HepG2 (cell line): Measurements from ENCODE around the gene OVOL2. TPM values are rescaled to one million over a fixed set of nuclear protein-coding genes. Genes with fewer than 3 reads are reported as not detected.

ENCODE experiments used
- ATAC-seq: fragments of 200-7000 bp; cut with Tn5 transposase; 3 replicates; pipeline ENCODE4 v1.9.1; 2020; ENCODE audit warnings: mild to moderate bottlenecking, moderate library complexity
- BruUV-seq: library from RNA; stranded (reverse); fragments of 400-500 nt; replicated peaks from 2 replicates; lab custom pipeline; 2021; lab: Mats Ljungman, UMichigan
- CTCF ChIA-PET: fragments of 300-600 bp; formaldehyde crosslinking; extraction: SDS; loops from one replicate; lab custom pipeline; 2021; ENCODE audit warnings: low total read pairs, inconsistent platforms, low intra/inter-chr PET ratio; lab: Yijun Ruan, JAX
- POLR2A ChIA-PET: fragments of 350-600 bp; sonication (Branson Sonifier 250); formaldehyde crosslinking; loops from one replicate; lab custom pipeline; 2020; ENCODE audit warnings: antibody characterized with exemption, inconsistent platforms; lab: Yijun Ruan, JAX
- DNase-seq: peaks from one replicate; pipeline ENCODE4 v3.0.0-alpha.2; 2015; ENCODE audit warnings: low spot score
- FAIRE-seq: peaks from 3 replicates; lab custom pipeline; 2011; peaks lifted over from hg19 to GRCh38; lab: Jason Lieb, UNC
- H2AFZ ChIP-seq: one replicate; pipeline ENCODE4 v1.6.1; 2011; ENCODE audit warnings: low read length, inconsistent platforms
- H3K27ac ChIP-seq: fragments of 300-600 bp; 3 replicates; pipeline ENCODE4 v1.8.0; 2011; ENCODE audit warnings: mixed run types, mild to moderate bottlenecking, mixed read lengths, low read length, inconsistent platforms; ENCODE audit not compliant: insufficient read depth; ENCODE audit errors: extremely low read length
- H3K27me3 ChIP-seq, 2 experiments: fragments of 200-600 bp in 1 of 2; 2 replicates in 1 of 2; 3 replicates in 1 of 2; pipeline versions ENCODE4 v1.6.0 to v1.8.0; 2011; ENCODE audit warnings: low read length in 2 of 2, mild to moderate bottlenecking in 2 of 2, moderate library complexity in 2 of 2, inconsistent platforms in 1 of 2; ENCODE audit not compliant: insufficient read depth in 2 of 2, control insufficient read depth in 1 of 2
- H3K36me3 ChIP-seq, 2 experiments: fragments of 200-600 bp in 1 of 2; replicated peaks in 1 of 2; 2 replicates in 1 of 2; 3 replicates in 1 of 2; pipeline versions ENCODE4 v1.5.1 to v1.8.0; 2011; ENCODE audit warnings: low read length in 2 of 2, inconsistent platforms in 1 of 2; ENCODE audit not compliant: insufficient read depth in 2 of 2, control insufficient read depth in 1 of 2
- H3K4me1 ChIP-seq: 2 replicates; pipeline ENCODE4 v1.5.1; 2012; ENCODE audit warnings: low read length, inconsistent platforms; ENCODE audit not compliant: insufficient read depth
- H3K4me2 ChIP-seq: 2 replicates; pipeline ENCODE4 v1.6.0; 2011; ENCODE audit warnings: low read depth, low read length, inconsistent platforms
- H3K4me3 ChIP-seq, 3 experiments: fragments of 200-600 bp in 1 of 3; sonication (generic), shearing (Covaris generic) in 1 of 3; replicated peaks in 1 of 3; 2 replicates each; pipeline ENCODE4 v1.5.1; 2011 to 2016; ENCODE audit warnings: low read length in 3 of 3, inconsistent platforms in 2 of 3, low read depth in 2 of 3, mild to moderate bottlenecking in 2 of 3, control low read depth in 1 of 3, mixed read lengths in 1 of 3; ENCODE audit not compliant: insufficient read depth in 1 of 3
- H3K79me2 ChIP-seq: one replicate; pipeline ENCODE4 v1.6.1; 2011; ENCODE audit warnings: low read length, inconsistent platforms; ENCODE audit not compliant: insufficient read depth
- H3K9ac ChIP-seq: 2 replicates; pipeline ENCODE4 v1.6.0; 2011; ENCODE audit warnings: mild to moderate bottlenecking, low read depth, low read length, inconsistent platforms; ENCODE audit not compliant: insufficient read depth
- H3K9me3 ChIP-seq: 2 replicates; pipeline ENCODE4 v1.5.1; 2012; ENCODE audit warnings: mild to moderate bottlenecking, low read length
- H4K20me1 ChIP-seq: 2 replicates; pipeline ENCODE4 v1.6.0; 2011; ENCODE audit warnings: inconsistent platforms, mild to moderate bottlenecking, low read length, moderate library complexity; ENCODE audit not compliant: insufficient read depth
- ARNT2 ChIP-seq: sonication (generic); formaldehyde crosslinking; IDR thresholded peaks from 2 replicates; pipeline ENCODE4 v1.8.0; 2022; ENCODE audit warnings: mild to moderate bottlenecking, low read depth, missing genetic modification reagents, moderate library complexity
- GTF2F1 ChIP-seq: fragments of 150-350 bp; IDR thresholded peaks from 2 replicates; pipeline ENCODE4 v1.6.1; 2014; ENCODE audit warnings: low read length
- HMGXB3 ChIP-seq: sonication (generic); formaldehyde crosslinking; IDR thresholded peaks from 2 replicates; pipeline ENCODE4 v1.4.0; 2020; ENCODE audit warnings: missing genetic modification reagents, borderline replicate concordance
- KLF16 ChIP-seq, 2 experiments: sonication (generic) in 1 of 2; formaldehyde crosslinking in 1 of 2; IDR thresholded peaks; 2 replicates each; pipeline versions ENCODE4 v1.6.1 to v1.8.0; 2016 to 2023; ENCODE audit warnings: missing genetic modification reagents in 2 of 2, missing compliant biosample characterization in 1 of 2
- MLX ChIP-seq: IDR thresholded peaks from 2 replicates; pipeline ENCODE4 v1.6.1; 2016
- NFKB2 ChIP-seq: sonication (generic); formaldehyde crosslinking; IDR thresholded peaks from 2 replicates; pipeline ENCODE4 v1.4.0; 2020; ENCODE audit warnings: missing genetic modification reagents, borderline replicate concordance
- SRSF1 ChIP-seq: fragments of 200-400 bp; formaldehyde crosslinking; optimal IDR thresholded peaks from 2 replicates; pipeline ENCODE3; 2017; ENCODE audit warnings: mild to moderate bottlenecking, low read depth, low read length, moderate library complexity
- ZBTB25 ChIP-seq: IDR thresholded peaks from 2 replicates; pipeline ENCODE4 v1.6.1; 2018; ENCODE audit warnings: missing genetic modification reagents
- ZNF343 ChIP-seq: sonication (generic); formaldehyde crosslinking; IDR thresholded peaks from 2 replicates; pipeline ENCODE4 v1.4.0; 2020; ENCODE audit warnings: mild to moderate bottlenecking, missing genetic modification reagents
- ZNF83 ChIP-seq: sonication (generic); formaldehyde crosslinking; IDR thresholded peaks from 2 replicates; pipeline ENCODE4 v1.4.0; 2020; ENCODE audit warnings: missing genetic modification reagents, mild to moderate bottlenecking, borderline replicate concordance
- WGBS: methylation state at CpG from one replicate; pipeline ENCODE4 v1.1.6; 2017; ENCODE audit warnings: low lambda C conversion rate; 5-methylcytosine and 5-hydroxymethylcytosine counted together
- in situ Hi-C: cut with HindIII; loops from 2 replicates; pipeline ENCODE4 v1.10.0; 2017; ENCODE audit warnings: low pct_unique_long_range_greater_than_20kb; ENCODE audit not compliant: extremely low pct_ligation_motif_present
- intact Hi-C: fragments of 100-400 bp; cut with micrococcal nuclease; formaldehyde crosslinking; loops from one replicate; pipeline ENCODE4 v1.10.0; 2022; ENCODE audit not compliant: unreplicated experiment
- polyA plus RNA-seq, 8 experiments: library from polyadenylated mRNA; depleted of rRNA in 3 of 8; stranded (reverse) in 7 of 8; unstranded in 1 of 8; fragments of >200 nt; fragmentation: Illumina TruSeq in 4 of 8; extraction: Trizol in 4 of 8; gene quantifications; 2 replicates each; pipeline versions ENCODE4 v1.2.1 to v1.2.3, GENCODE V29; 2011 to 2016; ENCODE audit warnings: low read depth in 4 of 8, missing spikeins in 1 of 8, mixed read lengths in 1 of 8; ENCODE audit not compliant: insufficient read depth in 1 of 8
- total RNA-seq, 5 experiments: library from RNA; depleted of rRNA; stranded (reverse); fragments of >200 nt; fragmentation: Illumina TruSeq; extraction: Trizol; gene quantifications; 2 replicates each; pipeline ENCODE4 v1.2.3, GENCODE V29; 2016; ENCODE audit warnings: low read depth in 1 of 5

OVOL2 gene
- total and polyA plus RNA-seq, 2 of the 13 experiments (the other 11 are each of a cell fraction or from before 2014, with no cell fraction given): 0.20 to 0.31 TPM

GRCh38 chr20:18057994-18058349 lies 256 bp upstream of the OVOL2 start:
- in situ Hi-C loops: loop anchor here (25.0 kb wide), 1 partner anchor 204 kb away; no protein-coding TSS in a partner anchor
- H3K4me3 ChIP-seq: peak overlapping the region in 2 of 3 experiments; percentile 53 to 74; a peak in 5 of 6 replicates
- no peaks in the 10 kb centered on the region for H3K79me2 ChIP-seq
- no peaks in the 10 kb centered on the region for H4K20me1 ChIP-seq
- H2AFZ ChIP-seq: no peak overlapping the region
- ATAC-seq: no peak
- peaks cover 29 to 92% of the 10 kb centered on the region in 2 experiments for H3K27me3 ChIP-seq
- H3K4me2 ChIP-seq: peak overlapping the region; percentile 81
- WGBS: 45% methylated on average over 14 of the region's 14 CpGs
- H3K36me3 ChIP-seq: no peaks in the 10 kb centered on the region
- DNase-seq: no peak
- no peak overlapping the region for H3K27ac ChIP-seq
- TF ChIP-seq SRSF1: peak; percentile 53
- no peak for TF ChIP-seq GTF2F1
- 0 out of 2 replicates have a peak, but pooled peaks have one; percentile 6 for TF ChIP-seq NFKB2 (CRISPR knock-in tag)
- TF ChIP-seq, all 625 proteins: peak for 2
- ChIA-PET CTCF (no interaction called here), POLR2A (interaction anchor here (1.1 kb wide), 1 partner anchor 80 kb away, joined by 5 read pairs; the partner anchor contains the start of genes KAT14 and PET117)
- no peak for FAIRE-seq
- no TSS peak for BruUV-seq
- intact Hi-C loops: no loop called here
- no peaks in the 10 kb centered on the region for H3K9me3 ChIP-seq
- no peak overlapping the region for H3K9ac ChIP-seq
- peaks cover 34% of the 10 kb centered on the region for H3K4me1 ChIP-seq

- intact Hi-C loops: no loop called here
- no peak for FAIRE-seq
- in situ Hi-C loops: loop anchor here (25.0 kb wide), 1 partner anchor 206 kb away; no protein-coding TSS in a partner anchor
- ATAC-seq: peak; percentile 58
- no peak overlapping the region for H3K27ac ChIP-seq
- CTCF ChIA-PET: no interaction called here
- POLR2A ChIA-PET: no interaction called here
- no peaks in the 10 kb centered on the region for H4K20me1 ChIP-seq
- no TSS peak for BruUV-seq
- WGBS: 7% methylated on average over 15 of the region's 103 CpGs
- H3K4me3 ChIP-seq: peak overlapping the region; percentile 53 to 74 (median 61); a peak in 5 of 6 replicates
- DNase-seq: no peak
- peaks cover 29 to 95% of the 10 kb centered on the region in 2 experiments for H3K27me3 ChIP-seq
- no peaks in the 10 kb centered on the region for H3K36me3 ChIP-seq
- H3K79me2 ChIP-seq: no peaks in the 10 kb centered on the region
- H3K4me1 ChIP-seq: peaks cover 34% of the 10 kb centered on the region
- peak overlapping the region; percentile 81 for H3K4me2 ChIP-seq
- no peak overlapping the region for H2AFZ ChIP-seq
- H3K9me3 ChIP-seq: no peaks in the 10 kb centered on the region
- no peak overlapping the region for H3K9ac ChIP-seq
- TF ChIP-seq ZNF83 (CRISPR knock-in tag) (no peak), ZNF343 (CRISPR knock-in tag) (no peak), KLF16 (CRISPR knock-in tag; IDR thresholded peaks at IDR 0.05) (no peak), ARNT2 (CRISPR knock-in tag) (0 out of 2 replicates have a peak, but pooled peaks have one; percentile 30), ZBTB25 (CRISPR knock-in tag) (no peak), HMGXB3 (CRISPR knock-in tag) (no peak), MLX (CRISPR knock-in tag) (no peak)
Measured at GRCh38 chr20:18056174-18057100, 1.3 kb downstream of the OVOL2 start.
